OCI-LY1 (cell line): ENCODE measurements around the gene C11orf52.

ENCODE experiments used
- H2AFZ ChIP-seq: fragments of 200-600 bp; sonication (generic), shearing (Covaris generic); 2 replicates; pipeline ENCODE4 v1.6.0; 2014; ENCODE audit warnings: antibody characterized with exemption, mild to moderate bottlenecking, low read length
- H3F3A ChIP-seq: fragments of 200-600 bp; sonication (generic), shearing (Covaris generic); 2 replicates; pipeline ENCODE4 v1.6.0; 2014; ENCODE audit warnings: mild to moderate bottlenecking, antibody characterized with exemption, low read length, moderate library complexity; ENCODE audit not compliant: insufficient read depth
- H3K27ac ChIP-seq: fragments of 200-600 bp; sonication (generic); 2 replicates; pipeline ENCODE4 v1.5.1; 2014; ENCODE audit warnings: low read length, mixed run types, mild to moderate bottlenecking, low read depth; ENCODE audit not compliant: poor library complexity, severe bottlenecking
- H3K27me3 ChIP-seq: fragments of 200-600 bp; sonication (generic); 2 replicates; pipeline ENCODE4 v1.6.0; 2014; ENCODE audit warnings: antibody characterized with exemption, mild to moderate bottlenecking, low read length, moderate library complexity; ENCODE audit not compliant: insufficient read depth
- H3K36me3 ChIP-seq: fragments of 200-600 bp; sonication (generic); 2 replicates; pipeline ENCODE4 v1.6.1; 2014; ENCODE audit warnings: mild to moderate bottlenecking, antibody characterized with exemption, low read length, moderate library complexity, mixed read lengths; ENCODE audit not compliant: insufficient read depth
- H3K4me1 ChIP-seq: fragments of 200-600 bp; sonication (generic); 2 replicates; pipeline ENCODE4 v1.5.1; 2014; ENCODE audit warnings: mild to moderate bottlenecking, low read length, moderate library complexity; ENCODE audit not compliant: insufficient read depth, severe bottlenecking
- H3K4me2 ChIP-seq: fragments of 200-600 bp; sonication (generic), shearing (Covaris generic); 2 replicates; pipeline ENCODE4 v1.6.1; 2014; ENCODE audit warnings: low read length
- H3K4me3 ChIP-seq: fragments of 200-600 bp; sonication (generic); 2 replicates; pipeline ENCODE4 v1.5.1; 2014; ENCODE audit warnings: low read length, low read depth, mild to moderate bottlenecking, mixed read lengths; ENCODE audit not compliant: poor library complexity, severe bottlenecking
- H3K79me2 ChIP-seq: fragments of 200-600 bp; shearing (Covaris generic); 2 replicates; pipeline ENCODE4 v1.6.1; 2016; ENCODE audit warnings: mixed run types, low read length, mixed read lengths; ENCODE audit not compliant: insufficient read depth
- H3K9ac ChIP-seq: fragments of 200-600 bp; sonication (generic), shearing (Covaris generic); 2 replicates; pipeline ENCODE4 v1.6.1; 2014; ENCODE audit warnings: mild to moderate bottlenecking, low read length, mixed read lengths
- H3K9me2 ChIP-seq: fragments of 200-600 bp; sonication (generic), shearing (Covaris generic); 2 replicates; pipeline ENCODE4 v1.6.1; 2014; ENCODE audit warnings: low read depth, mild to moderate bottlenecking, low read length, mixed read lengths
- H3K9me3 ChIP-seq: fragments of 200-600 bp; shearing (Covaris generic); 2 replicates; pipeline ENCODE4 v1.6.1; 2014; ENCODE audit warnings: low read length, mixed read lengths
- H4K20me1 ChIP-seq: fragments of 200-600 bp; sonication (generic), shearing (Covaris generic); 2 replicates; pipeline ENCODE4 v1.6.0; 2016; ENCODE audit warnings: mild to moderate bottlenecking, low read length; ENCODE audit not compliant: insufficient read depth
- CTCF ChIP-seq: fragments of 200-600 bp; sonication (generic), shearing (Covaris generic); IDR thresholded peaks from 2 replicates; pipeline ENCODE4 v1.5.1; 2017; ENCODE audit warnings: mild to moderate bottlenecking, antibody characterized with exemption, low read length, moderate library complexity, mixed read lengths
- EZH2 ChIP-seq: fragments of 200-600 bp; sonication (generic), shearing (Covaris generic); IDR thresholded peaks from 2 replicates; pipeline ENCODE4 v1.8.0; 2017; ENCODE audit warnings: borderline replicate concordance, mixed run types, mild to moderate bottlenecking, antibody characterized with exemption, low read length, moderate library complexity, mixed read lengths

Gene C11orf52

GRCh38 chr11:111917312-111917711 is 1.4 kb upstream of the C11orf52 start:
- no peaks in the 10 kb centered on the region for H3F3A ChIP-seq
- no peak overlapping the region for H2AFZ ChIP-seq
- H3K79me2 ChIP-seq: no peaks in the 10 kb centered on the region
- no peak overlapping the region for H3K4me3 ChIP-seq
- no peaks in the 10 kb centered on the region for H3K36me3 ChIP-seq
- H3K27ac ChIP-seq: no peak overlapping the region
- H3K27me3 ChIP-seq: peaks cover 7% of the 10 kb centered on the region; the same call in 1 of the 2 replicates
- no peaks in the 10 kb centered on the region for H3K9me2 ChIP-seq
- H3K4me1 ChIP-seq: no peaks in the 10 kb centered on the region
- TF ChIP-seq CTCF: no peak
- TF ChIP-seq EZH2: no peak
- H3K9me3 ChIP-seq: no peaks in the 10 kb centered on the region
- no peaks in the 10 kb centered on the region for H4K20me1 ChIP-seq
- no peak overlapping the region for H3K9ac ChIP-seq
- H3K4me2 ChIP-seq: no peak overlapping the region

DNA sequence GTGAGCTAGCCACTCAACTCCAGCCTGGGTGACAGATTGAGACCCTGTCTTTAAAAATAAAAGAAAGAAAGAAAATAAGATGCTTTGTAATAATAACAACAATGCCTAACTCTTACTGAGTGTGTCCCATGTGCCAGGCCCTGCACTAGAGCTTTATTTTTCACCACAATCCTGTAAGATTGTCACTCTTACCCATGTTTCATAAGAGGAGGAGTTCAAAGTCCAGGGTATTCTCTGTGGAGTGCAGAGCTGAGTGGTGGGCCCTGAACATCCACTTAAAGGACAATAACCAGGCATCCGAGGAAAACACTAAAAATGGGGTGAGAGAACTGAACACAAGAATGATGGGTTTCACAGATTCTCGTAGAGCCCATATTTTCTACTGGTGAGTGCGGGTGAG is 925 bp upstream of the C11orf52 start:
- no peak overlapping the region for H3K27ac ChIP-seq
- H3F3A ChIP-seq: no peaks in the 10 kb centered on the region
- H3K9me2 ChIP-seq: no peaks in the 10 kb centered on the region
- no peak overlapping the region for H3K9ac ChIP-seq
- H3K36me3 ChIP-seq: no peaks in the 10 kb centered on the region
- H2AFZ ChIP-seq: no peak overlapping the region
- peaks cover 2% of the 10 kb centered on the region for H3K4me1 ChIP-seq
- H3K4me2 ChIP-seq: no peak overlapping the region
- no peaks in the 10 kb centered on the region for H3K9me3 ChIP-seq
- H3K4me3 ChIP-seq: no peak overlapping the region
- peaks cover 7% of the 10 kb centered on the region; the same call in 1 of the 2 replicates for H3K27me3 ChIP-seq
- no peaks in the 10 kb centered on the region for H4K20me1 ChIP-seq
- TF ChIP-seq CTCF: no peak
- no peak for TF ChIP-seq EZH2
- no peaks in the 10 kb centered on the region for H3K79me2 ChIP-seq

GRCh38 chr11:111920908-111921307 is 2.2 kb downstream of the C11orf52 start:
- no peak overlapping the region for H3K4me2 ChIP-seq
- H3K4me1 ChIP-seq: peaks cover 8% of the 10 kb centered on the region
- H3K4me3 ChIP-seq: no peak overlapping the region
- H3K27me3 ChIP-seq: no peaks in the 10 kb centered on the region
- TF ChIP-seq CTCF: no peak
- TF ChIP-seq EZH2: no peak
- H3K9ac ChIP-seq: no peak overlapping the region
- no peaks in the 10 kb centered on the region for H3K36me3 ChIP-seq
- H4K20me1 ChIP-seq: no peaks in the 10 kb centered on the region
- no peak overlapping the region for H3K27ac ChIP-seq
- no peak overlapping the region for H2AFZ ChIP-seq
- H3K9me3 ChIP-seq: no peaks in the 10 kb centered on the region
- no peaks in the 10 kb centered on the region for H3F3A ChIP-seq
- H3K9me2 ChIP-seq: no peaks in the 10 kb centered on the region
- H3K79me2 ChIP-seq: no peaks in the 10 kb centered on the region
